Measurements from ENCODE around the gene UQCC3. TPM values are rescaled to one million over a fixed set of nuclear protein-coding genes. Genes with fewer than 3 reads are reported as not detected.
"Not testable (repeated sequence)": the region's sequence is repeated elsewhere in the genome, so short reads cannot be mapped to it uniquely, and the experiment has no call there.

The UQCC3 gene
- total and polyA plus RNA-seq, 7 donors: 4.9 to 19.8 (median 9.7) TPM

GRCh38 chr11:62648185-62648966, 23.1 kb upstream of the UQCC3 start:
- Histone ChIP-seq H3K4me3 (no peak overlapping the region), H3K9me3 (no peaks in the 10 kb centered on the region), H3K27me3 (no peaks in the 10 kb centered on the region), H3K27ac (no peak overlapping the region), H3K36me3 (peaks cover 11 to 39% (median 24%) of the 10 kb centered on the region in 4 donors), H3K4me1 (peaks cover 0 to 49% (median 38%) of the 10 kb centered on the region in 4 donors)
- no peak for DNase-seq
- intact Hi-C loops (cut with DNase I): no loop called here
- 94 to 95% methylated on average over 24 of the region's 24 CpGs for WGBS, 2 donors
- no peak for TF ChIP-seq EP300 (IDR thresholded peaks at IDR 0.05)
- TF ChIP-seq POLR2A (IDR thresholded peaks at IDR 0.05): no peak
- TF ChIP-seq POLR2AphosphoS5 (IDR thresholded peaks at IDR 0.05): no peak
- no peak for TF ChIP-seq CTCF (IDR thresholded peaks at IDR 0.05)

GRCh38 chr11:62648967-62649364, 22.5 kb upstream of the UQCC3 start:
- TF ChIP-seq EP300 (IDR thresholded peaks at IDR 0.05) (no peak), POLR2A (IDR thresholded peaks at IDR 0.05) (no peak), POLR2AphosphoS5 (IDR thresholded peaks at IDR 0.05) (no peak), CTCF (IDR thresholded peaks at IDR 0.05) (no peak)
- DNase-seq: no peak
- Histone ChIP-seq H3K27me3 (no peaks in the 10 kb centered on the region), H3K4me1 (peaks cover 0 to 49% (median 38%) of the 10 kb centered on the region in 4 donors), H3K36me3 (peaks cover 11 to 33% (median 21%) of the 10 kb centered on the region in 4 donors), H3K27ac (no peak overlapping the region), H3K9me3 (no peaks in the 10 kb centered on the region), H3K4me3 (no peak overlapping the region)
- 95% methylated on average over 11 of the region's 11 CpGs for WGBS, 2 donors
- intact Hi-C loops (cut with DNase I): no loop called here

- Histone ChIP-seq H3K4me3 (no peak overlapping the region), H3K9me3 (no peaks in the 10 kb centered on the region), H3K27ac (no peak overlapping the region), H3K36me3 (peaks cover 11 to 28% (median 16%) of the 10 kb centered on the region in 4 donors), H3K4me1 (peaks cover 0 to 46% (median 36%) of the 10 kb centered on the region in 4 donors), H3K27me3 (no peaks in the 10 kb centered on the region)
- DNase-seq: no peak
- intact Hi-C loops (cut with DNase I): no loop called here
- TF ChIP-seq EP300 (IDR thresholded peaks at IDR 0.05) (no peak), CTCF (IDR thresholded peaks at IDR 0.05) (no peak), POLR2AphosphoS5 (IDR thresholded peaks at IDR 0.05) (no peak), POLR2A (IDR thresholded peaks at IDR 0.05) (no peak)
- 90 to 93% methylated on average over 11 of the region's 11 CpGs for WGBS, 2 donors
Observed at GRCh38 chr11:62649486-62649885, 22.0 kb upstream of the UQCC3 start.

- WGBS, 2 donors: 92 to 96% methylated on average over 12 of the region's 12 CpGs
- peaks cover 11 to 26% (median 16%) of the 10 kb centered on the region in 4 donors for H3K36me3 ChIP-seq
- not testable (repeated sequence) for H3K4me3 ChIP-seq
Observed at GRCh38 chr11:62650283-62650682, 21.2 kb upstream of the UQCC3 start.

GRCh38 chr11:62652161-62653006, 19.1 kb upstream of the UQCC3 start:
- Histone ChIP-seq H3K4me1 (peaks cover 0 to 23% (median 16%) of the 10 kb centered on the region in 4 donors), H3K36me3 (peaks cover 11 to 26% (median 16%) of the 10 kb centered on the region in 4 donors), H3K27me3 (no peaks in the 10 kb centered on the region), H3K9me3 (no peaks in the 10 kb centered on the region), H3K4me3 (peak overlapping the region; percentile 75 to 95 (median 80)), H3K27ac (peak overlapping the region; percentile 92 to 93 (median 92))
- TF ChIP-seq POLR2A (IDR thresholded peaks at IDR 0.05) (no peak), CTCF (IDR thresholded peaks at IDR 0.05) (no peak), EP300 (IDR thresholded peaks at IDR 0.05) (no peak)
- 15 to 35% methylated on average over 16 of the region's 16 CpGs for WGBS, 2 donors
- no peak for DNase-seq
- intact Hi-C loops (cut with DNase I): loop anchor here (5.0 kb wide), 1 partner anchor 55 kb away; the partner anchor contains the start of genes BSCL2 and GNG3

More at GRCh38 chr11:62650283-62650682, 21.2 kb upstream of the UQCC3 start:
- H3K27ac ChIP-seq, DNase-seq, H3K27me3 ChIP-seq, H3K9me3 ChIP-seq: not testable (repeated sequence)
- intact Hi-C loops (cut with DNase I): loop anchor here (5.0 kb wide), 1 partner anchor 57 kb away; the partner anchor contains the start of genes BSCL2 and GNG3
- H3K4me1 ChIP-seq: peaks cover 0 to 38% (median 29%) of the 10 kb centered on the region in 4 donors

Data from sigmoid colon (tissue), 7 donors.